Nephron progenitor cell (in vitro differentiated cells): ENCODE data around the gene NTNG2.

ENCODE experiments used
- DNase-seq: peaks from one replicate; pipeline ENCODE4 v3.0.0; 2021
- H3K27ac Mint-ChIP-seq: 2 replicates; pipeline ENCODE4 v1.8.0; 2021; ENCODE audit warnings: mild to moderate bottlenecking, moderate library complexity, mixed read lengths
- H3K27me3 Mint-ChIP-seq: 2 replicates; pipeline ENCODE4 v1.8.0; 2021; ENCODE audit warnings: mild to moderate bottlenecking, low read depth, mixed read lengths; ENCODE audit not compliant: poor library complexity
- H3K36me3 Mint-ChIP-seq: 2 replicates; pipeline ENCODE4 v1.8.0; 2021; ENCODE audit warnings: low read depth, mixed read lengths
- H3K4me1 Mint-ChIP-seq: 2 replicates; pipeline ENCODE4 v1.8.0; 2021; ENCODE audit warnings: mixed read lengths
- H3K4me3 Mint-ChIP-seq: 2 replicates; pipeline ENCODE4 v1.8.0; 2021; ENCODE audit warnings: mild to moderate bottlenecking, moderate library complexity, mixed read lengths
- H3K9me3 Mint-ChIP-seq: 2 replicates; pipeline ENCODE4 v1.8.0; 2021; ENCODE audit warnings: mild to moderate bottlenecking, moderate library complexity, mixed read lengths
- TF ChIP-seq, protein P1 (sequence below): fragments of 200-600 bp; sonication (generic); IDR thresholded peaks from 2 replicates; pipeline ENCODE4 v1.5.0; 2021; ENCODE audit warnings: antibody characterized with exemption

Gene NTNG2

GRCh38 chr9:132185073-132186009, 23.5 kb downstream of the NTNG2 start:
- Mint-ChIP-seq H3K9me3 (no peaks in the 10 kb centered on the region), H3K27ac (peak overlapping the region; percentile 60), H3K27me3 (peaks cover 22% of the 10 kb centered on the region), H3K4me3 (peak overlapping the region; percentile 15), H3K36me3 (no peaks in the 10 kb centered on the region), H3K4me1 (peaks cover 90% of the 10 kb centered on the region)
- peak; percentile 34 for DNase-seq
- TF ChIP-seq, protein P1, sequence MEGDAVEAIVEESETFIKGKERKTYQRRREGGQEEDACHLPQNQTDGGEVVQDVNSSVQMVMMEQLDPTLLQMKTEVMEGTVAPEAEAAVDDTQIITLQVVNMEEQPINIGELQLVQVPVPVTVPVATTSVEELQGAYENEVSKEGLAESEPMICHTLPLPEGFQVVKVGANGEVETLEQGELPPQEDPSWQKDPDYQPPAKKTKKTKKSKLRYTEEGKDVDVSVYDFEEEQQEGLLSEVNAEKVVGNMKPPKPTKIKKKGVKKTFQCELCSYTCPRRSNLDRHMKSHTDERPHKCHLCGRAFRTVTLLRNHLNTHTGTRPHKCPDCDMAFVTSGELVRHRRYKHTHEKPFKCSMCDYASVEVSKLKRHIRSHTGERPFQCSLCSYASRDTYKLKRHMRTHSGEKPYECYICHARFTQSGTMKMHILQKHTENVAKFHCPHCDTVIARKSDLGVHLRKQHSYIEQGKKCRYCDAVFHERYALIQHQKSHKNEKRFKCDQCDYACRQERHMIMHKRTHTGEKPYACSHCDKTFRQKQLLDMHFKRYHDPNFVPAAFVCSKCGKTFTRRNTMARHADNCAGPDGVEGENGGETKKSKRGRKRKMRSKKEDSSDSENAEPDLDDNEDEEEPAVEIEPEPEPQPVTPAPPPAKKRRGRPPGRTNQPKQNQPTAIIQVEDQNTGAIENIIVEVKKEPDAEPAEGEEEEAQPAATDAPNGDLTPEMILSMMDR: no peak

DNA sequence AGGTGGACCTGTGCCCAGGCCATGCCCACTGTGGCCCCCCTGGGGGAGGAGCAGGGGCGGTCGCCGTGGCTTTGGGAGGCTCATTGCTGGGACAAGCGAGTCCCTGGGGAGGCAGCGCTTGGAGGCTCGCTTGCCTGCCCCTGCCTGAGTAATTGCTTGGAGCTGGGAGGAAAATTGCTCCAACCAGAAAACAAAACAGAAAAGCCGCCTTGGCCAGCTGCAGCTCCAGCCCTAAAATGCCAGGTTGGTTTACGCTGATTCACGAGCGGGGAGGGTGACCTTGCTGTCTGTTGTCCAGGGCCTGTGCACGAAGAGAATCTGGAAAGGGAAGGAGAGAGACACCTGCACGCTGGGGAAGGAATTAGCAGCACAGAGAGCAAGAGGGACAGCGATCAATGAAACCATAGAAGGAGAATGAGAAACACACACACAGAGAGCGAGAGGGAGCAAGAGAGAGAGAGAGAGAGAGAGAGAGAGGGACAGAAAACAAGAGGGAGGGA, 25.3 kb downstream of the NTNG2 start:
- peaks cover 89% of the 10 kb centered on the region for H3K4me1 Mint-ChIP-seq
- peak overlapping the region; percentile 74 for H3K27ac Mint-ChIP-seq
- H3K4me3 Mint-ChIP-seq: peak overlapping the region; percentile 67
- no peaks in the 10 kb centered on the region for H3K9me3 Mint-ChIP-seq
- peak; percentile 48 for DNase-seq
- H3K36me3 Mint-ChIP-seq: no peaks in the 10 kb centered on the region
- peaks cover 18% of the 10 kb centered on the region for H3K27me3 Mint-ChIP-seq
- TF ChIP-seq, protein P1: no peak

GRCh38 chr9:132190966-132191365, 29.1 kb downstream of the NTNG2 start:
- Mint-ChIP-seq H3K4me3 (no peak overlapping the region), H3K4me1 (peaks cover 62% of the 10 kb centered on the region), H3K9me3 (no peaks in the 10 kb centered on the region), H3K27me3 (peaks cover 22% of the 10 kb centered on the region), H3K27ac (no peak overlapping the region), H3K36me3 (no peaks in the 10 kb centered on the region)
- TF ChIP-seq, protein P1: no peak
- DNase-seq: no peak

DNA sequence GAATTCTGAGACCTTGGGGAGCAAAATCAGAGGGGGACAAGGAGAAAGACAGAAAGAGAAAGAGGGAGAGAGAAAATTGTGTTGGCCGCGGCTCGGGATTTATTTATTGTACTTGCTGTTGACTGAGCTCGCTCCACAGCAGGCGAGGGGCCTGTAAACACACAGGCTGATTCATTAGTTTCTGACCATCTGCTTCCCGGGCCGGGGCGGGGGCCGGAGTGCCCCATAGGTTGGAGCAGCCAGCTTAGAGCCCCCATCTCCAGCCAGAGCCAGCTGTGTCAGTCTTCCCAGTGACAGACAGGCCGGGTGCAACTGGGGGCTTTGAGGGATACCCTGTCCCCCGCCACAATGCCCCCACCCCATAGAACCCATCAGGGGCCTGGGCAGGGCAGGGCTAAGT, 30.9 kb downstream of the NTNG2 start:
- Mint-ChIP-seq H3K4me3 (peak overlapping the region; percentile 26), H3K9me3 (no peaks in the 10 kb centered on the region), H3K27ac (peak overlapping the region; percentile 33), H3K27me3 (peaks cover 13% of the 10 kb centered on the region), H3K4me1 (peaks cover 44% of the 10 kb centered on the region), H3K36me3 (no peaks in the 10 kb centered on the region)
- DNase-seq: peak; percentile 28
- TF ChIP-seq, protein P1: no peak

GRCh38 chr9:132193227-132194124, 31.6 kb downstream of the NTNG2 start:
- Mint-ChIP-seq H3K4me3 (no peak overlapping the region), H3K4me1 (peaks cover 36% of the 10 kb centered on the region), H3K36me3 (no peaks in the 10 kb centered on the region), H3K9me3 (no peaks in the 10 kb centered on the region), H3K27ac (no peak overlapping the region), H3K27me3 (peaks cover 7% of the 10 kb centered on the region)
- TF ChIP-seq, protein P1: no peak
- no peak for DNase-seq
